Ureter (tissue), 1 donor: Measurements from ENCODE around the gene SLC12A7. TPM values are rescaled to one million over a fixed set of nuclear protein-coding genes. Genes with fewer than 3 reads are reported as not detected.
A peak's percentile ranks its signal among the peaks of the same experiment; 100 is the strongest.

ENCODE experiments used
- DNase-seq: peaks from one replicate; pipeline ENCODE4 v3.0.0-alpha.2; 2020; ENCODE audit warnings: low spot score
- total RNA-seq: library from RNA; stranded (reverse); gene quantifications from one replicate; pipeline ENCODE4 v1.2.4, GENCODE V29; 2023
- donor health status: DM: yes; HTN: yes; CAD: no.

The SLC12A7 gene
- total RNA-seq, 1 donor from 2014 or later, result 77.0 TPM

GRCh38 chr5:1007681-1008450 is 104.0 kb downstream of the SLC12A7 start:
- peak; percentile 38 for DNase-seq

- DNase-seq, result no peak
Measured at GRCh38 chr5:1007221-1007680, 104.6 kb downstream of the SLC12A7 start.

GRCh38 chr5:1006656-1007071 is 105.2 kb downstream of the SLC12A7 start:
- DNase-seq, result no peak

- peak; percentile 43 for DNase-seq
Measured at GRCh38 chr5:1005904-1006655, 105.8 kb downstream of the SLC12A7 start.

GRCh38 chr5:1005249-1005851 is 106.5 kb downstream of the SLC12A7 start:
- DNase-seq, result peak; percentile 40

GRCh38 chr5:1004461-1005248 is 107.2 kb downstream of the SLC12A7 start:
- peak; percentile 76 for DNase-seq

GRCh38 chr5:1003296-1003937 is 108.4 kb downstream of the SLC12A7 start:
- peak; percentile 85 for DNase-seq

GRCh38 chr5:1002836-1003235 is 109.0 kb downstream of the SLC12A7 start:
- DNase-seq, result peak; percentile 38

- DNase-seq, result no peak
Measured at GRCh38 chr5:1002271-1002546, 109.7 kb downstream of the SLC12A7 start.

- DNase-seq, result peak; percentile 36
Measured at GRCh38 chr5:1001406-1002270, 110.2 kb downstream of the SLC12A7 start.

GRCh38 chr5:1000831-1001230 is 111.0 kb downstream of the SLC12A7 start:
- peak; percentile 29 for DNase-seq

Other genes with a start within 250 kb of the SLC12A7 start
- 63.6 TPM for gene BRD9, start 219.3 kb downstream of the SLC12A7 start, total RNA-seq
- gene TRIP13, start 219.2 kb downstream of the SLC12A7 start, total RNA-seq, result 1.7 TPM
- 14.2 TPM for gene NKD2, start 103.3 kb downstream of the SLC12A7 start, total RNA-seq
- gene SLC6A19, start 89.5 kb upstream of the SLC12A7 start, total RNA-seq, result not detected
- gene SLC6A18, start 113.3 kb upstream of the SLC12A7 start, total RNA-seq, result not detected
- not detected for gene TERT, start 183.0 kb upstream of the SLC12A7 start, total RNA-seq
- gene CLPTM1L, start 233.0 kb upstream of the SLC12A7 start, total RNA-seq, result 73.4 TPM